ENCODE results near the gene TPSAB1. TPM values are rescaled to one million over a fixed set of nuclear protein-coding genes. Genes with fewer than 3 reads are reported as not detected.

TPSAB1 gene
- total and polyA plus RNA-seq, 12 donors: 0.11 to 4.8 (median 0.93) TPM; not detected in 3

- no peak for DNase-seq
- Histone ChIP-seq H3K9me3 (replicated peaks in 1 of 3) (no peaks in the 10 kb centered on the region), H3K36me3 (replicated peaks in 1 of 2) (no peaks in the 10 kb centered on the region), H3K4me1 (replicated peaks in 1 of 2) (no peaks in the 10 kb centered on the region), H3K27me3 (peaks cover 16% of the 10 kb centered on the region), H3K4me3 (no peak overlapping the region), H3K27ac (no peak overlapping the region)
- intact Hi-C loops (cut with DNase I): no loop called here
- 64 to 82% (median 74%) methylated on average over 5 to 9 of the region's 9 CpGs for WGBS, 4 donors
- TF ChIP-seq POLR2A (IDR thresholded peaks at IDR 0.05) (no peak), CTCF (IDR thresholded peaks at IDR 0.05) (no peak)
Observed at GRCh38 chr16:1262846-1263221, 22.3 kb downstream of the TPSAB1 start.

- TF ChIP-seq POLR2A (IDR thresholded peaks at IDR 0.05) (no peak), CTCF (IDR thresholded peaks at IDR 0.05) (no peak)
- no peaks in the 10 kb centered on the region for H3K4me1 ChIP-seq (replicated peaks in 1 of 2)
- intact Hi-C loops (cut with DNase I): no loop called here
- H3K4me3 ChIP-seq: no peak overlapping the region
- H3K27me3 ChIP-seq: peaks cover 16% of the 10 kb centered on the region
- no peak overlapping the region for H3K27ac ChIP-seq
- 71 to 88% (median 74%) methylated on average over 2 to 15 of the region's 15 CpGs for WGBS, 4 donors
- no peaks in the 10 kb centered on the region for H3K36me3 ChIP-seq (replicated peaks in 1 of 2)
- no peaks in the 10 kb centered on the region for H3K9me3 ChIP-seq (replicated peaks in 1 of 3)
- DNase-seq: no peak
Observed at GRCh38 chr16:1263591-1264344, 23.3 kb downstream of the TPSAB1 start.

GRCh38 chr16:1264345-1265089 is 24.0 kb downstream of the TPSAB1 start:
- DNase-seq: no peak
- peaks cover 9% of the 10 kb centered on the region for H3K27me3 ChIP-seq
- no peaks in the 10 kb centered on the region for H3K9me3 ChIP-seq (replicated peaks in 1 of 3)
- 84 to 96% (median 88%) methylated on average over 16 of the region's 16 CpGs for WGBS, 4 donors
- no peaks in the 10 kb centered on the region for H3K4me1 ChIP-seq (replicated peaks in 1 of 2)
- intact Hi-C loops (cut with DNase I): no loop called here
- H3K4me3 ChIP-seq: no peak overlapping the region
- H3K36me3 ChIP-seq (replicated peaks in 1 of 2): no peaks in the 10 kb centered on the region
- TF ChIP-seq POLR2A (IDR thresholded peaks at IDR 0.05) (no peak), CTCF (IDR thresholded peaks at IDR 0.05) (no peak)
- no peak overlapping the region for H3K27ac ChIP-seq

- no peak for DNase-seq
- H3K27ac ChIP-seq: no peak overlapping the region
- H3K27me3 ChIP-seq: peaks cover 2% of the 10 kb centered on the region
- H3K9me3 ChIP-seq (replicated peaks in 1 of 3): no peaks in the 10 kb centered on the region
- H3K36me3 ChIP-seq (replicated peaks in 1 of 2): no peaks in the 10 kb centered on the region
- no peaks in the 10 kb centered on the region for H3K4me1 ChIP-seq (replicated peaks in 1 of 2)
- TF ChIP-seq CTCF (IDR thresholded peaks at IDR 0.05) (no peak), POLR2A (IDR thresholded peaks at IDR 0.05) (no peak)
- intact Hi-C loops (cut with DNase I): no loop called here
- WGBS, 4 donors: 65 to 84% (median 79%) methylated on average over 10 to 13 of the region's 13 CpGs
- H3K4me3 ChIP-seq: no peak overlapping the region
Observed at GRCh38 chr16:1265090-1265630, 24.7 kb downstream of the TPSAB1 start.
